Bronchial epithelial cell (primary cell): Measurements from ENCODE around the gene ECI1. TPM values are rescaled to one million over a fixed set of nuclear protein-coding genes. Genes with fewer than 3 reads are reported as not detected.
"Not testable (repeated sequence)": the region's sequence is repeated elsewhere in the genome, so short reads cannot be mapped to it uniquely, and the experiment has no call there.

ENCODE experiments used
- DNase-seq: peaks from one replicate; pipeline ENCODE4 v3.0.0-alpha.2; 2010; ENCODE audit warnings: low read depth
- FAIRE-seq: peaks from 2 replicates; lab custom pipeline; 2011; peaks lifted over from hg19 to GRCh38; lab: Jason Lieb, UNC
- H3K27me3 ChIP-seq: 2 replicates; pipeline ENCODE4 v1.5.1; 2011; ENCODE audit warnings: low read length; ENCODE audit not compliant: control insufficient read depth, insufficient read depth
- H3K36me3 ChIP-seq: 2 replicates; pipeline ENCODE4 v1.5.1; 2011; ENCODE audit warnings: low read length; ENCODE audit not compliant: control insufficient read depth, insufficient read depth
- H3K4me3 ChIP-seq: 2 replicates; pipeline ENCODE4 v1.5.1; 2011; ENCODE audit warnings: mild to moderate bottlenecking, low read depth, low read length, control low read depth
- total RNA-seq: library from RNA; depleted of rRNA; stranded (reverse); fragments of >200 nt; gene quantifications from 2 replicates; pipeline ENCODE4 v1.2.1, GENCODE V29; 2014
- TF ChIP-seq, protein P1 (sequence below): IDR thresholded peaks from 2 replicates; pipeline ENCODE4 v1.5.1; 2011; ENCODE audit warnings: mild to moderate bottlenecking, moderate library complexity, low read length, control low read depth, inconsistent platforms; ENCODE audit not compliant: insufficient read depth, severe bottlenecking

The ECI1 gene
- total RNA-seq, 1 donor from 2014 or later = 140 TPM

DNA sequence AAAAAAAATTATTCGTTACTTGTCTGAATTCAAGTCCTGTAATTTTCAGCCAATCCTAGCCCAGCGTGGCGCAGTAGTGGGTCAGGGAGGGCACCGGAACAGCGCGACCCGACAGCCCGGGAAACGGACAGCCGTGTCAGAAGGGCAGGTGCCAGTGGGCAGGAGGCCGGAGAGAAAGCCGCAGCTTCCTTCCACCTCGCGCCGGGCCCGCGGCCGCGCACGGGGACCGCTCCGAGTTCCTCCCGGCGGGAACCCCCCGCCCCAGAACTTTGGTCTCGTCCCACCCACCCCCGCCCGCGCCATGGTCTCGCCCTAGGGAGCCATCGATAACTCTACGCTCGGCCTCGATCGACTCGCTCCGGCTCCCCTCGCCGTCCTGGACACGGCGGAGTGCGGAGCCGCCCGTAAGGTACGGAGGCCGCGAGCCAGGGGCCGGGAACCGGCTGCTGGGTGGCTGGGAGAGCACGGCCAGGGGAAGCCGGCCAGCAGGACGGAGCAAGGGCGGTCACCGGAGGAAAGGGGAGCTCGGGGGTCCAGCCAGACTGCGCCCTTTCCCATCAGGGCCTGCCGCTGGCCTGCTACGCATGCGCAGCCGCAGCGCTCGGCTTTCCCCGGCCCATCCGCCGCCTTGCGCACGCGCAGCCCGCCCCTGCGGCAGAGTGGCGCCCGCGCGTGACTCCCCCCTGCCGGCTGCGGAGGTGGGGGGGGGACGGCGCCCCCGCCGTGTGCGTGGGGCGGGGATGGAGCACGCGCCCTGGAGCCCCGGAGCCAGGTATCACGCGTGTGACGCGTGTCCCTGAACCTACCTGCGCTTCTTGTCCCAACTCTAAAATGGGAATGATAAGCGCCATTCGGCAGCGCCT, 46.1 kb downstream of the ECI1 start, which contains the start of gene MLST8:
Gene MLST8, plus strand, starts transcription at position 351 of the 863 bp plus-strand sequence. CDS start 632 bp downstream, outside the sequence.
- DNase-seq (peak; percentile 51), FAIRE-seq (no peak)
- H3K36me3 ChIP-seq = peaks cover 15% of the 10 kb centered on the region
- H3K4me3 ChIP-seq = peak within 1 kb of the TSS; percentile 65
- no peaks in the 10 kb centered on the region for H3K27me3 ChIP-seq
- TF ChIP-seq, protein P1, sequence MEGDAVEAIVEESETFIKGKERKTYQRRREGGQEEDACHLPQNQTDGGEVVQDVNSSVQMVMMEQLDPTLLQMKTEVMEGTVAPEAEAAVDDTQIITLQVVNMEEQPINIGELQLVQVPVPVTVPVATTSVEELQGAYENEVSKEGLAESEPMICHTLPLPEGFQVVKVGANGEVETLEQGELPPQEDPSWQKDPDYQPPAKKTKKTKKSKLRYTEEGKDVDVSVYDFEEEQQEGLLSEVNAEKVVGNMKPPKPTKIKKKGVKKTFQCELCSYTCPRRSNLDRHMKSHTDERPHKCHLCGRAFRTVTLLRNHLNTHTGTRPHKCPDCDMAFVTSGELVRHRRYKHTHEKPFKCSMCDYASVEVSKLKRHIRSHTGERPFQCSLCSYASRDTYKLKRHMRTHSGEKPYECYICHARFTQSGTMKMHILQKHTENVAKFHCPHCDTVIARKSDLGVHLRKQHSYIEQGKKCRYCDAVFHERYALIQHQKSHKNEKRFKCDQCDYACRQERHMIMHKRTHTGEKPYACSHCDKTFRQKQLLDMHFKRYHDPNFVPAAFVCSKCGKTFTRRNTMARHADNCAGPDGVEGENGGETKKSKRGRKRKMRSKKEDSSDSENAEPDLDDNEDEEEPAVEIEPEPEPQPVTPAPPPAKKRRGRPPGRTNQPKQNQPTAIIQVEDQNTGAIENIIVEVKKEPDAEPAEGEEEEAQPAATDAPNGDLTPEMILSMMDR = peak; percentile 15

DNA sequence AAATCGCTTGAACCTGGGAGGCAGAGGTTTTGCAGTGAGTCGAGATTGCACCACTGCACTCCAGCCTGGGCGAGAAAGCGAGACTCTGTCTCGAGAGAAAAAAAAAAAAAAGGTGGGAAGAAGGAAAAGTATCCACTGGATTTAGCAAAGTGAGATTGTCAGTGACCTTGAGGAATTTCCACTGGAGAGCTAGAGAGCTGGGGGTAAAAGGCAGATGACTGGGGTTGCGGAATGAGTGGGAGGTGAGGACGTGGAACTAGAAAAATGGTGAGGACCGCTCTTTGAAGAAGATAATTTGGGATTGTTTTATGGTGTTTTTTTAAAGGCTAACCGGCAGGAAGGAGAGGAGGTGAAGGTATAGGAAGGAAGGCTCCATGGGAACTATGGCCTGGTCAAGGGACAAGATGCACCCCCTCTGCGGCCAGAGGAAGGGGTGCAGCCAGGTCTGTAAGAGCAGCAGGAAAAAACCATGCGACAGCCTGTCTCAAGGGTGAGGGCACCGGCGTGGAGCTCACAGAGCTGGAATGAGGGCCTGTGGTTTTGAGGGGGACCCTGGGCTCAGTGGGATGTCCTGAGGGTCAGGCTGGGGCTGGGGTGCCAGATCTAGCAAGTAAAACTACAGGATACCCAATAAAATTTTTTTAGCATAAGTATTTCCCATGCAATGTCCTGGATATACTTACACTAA, 46.8 kb downstream of the ECI1 start:
- Histone ChIP-seq H3K4me3 (peak overlapping the region; percentile 65), H3K36me3 (peaks cover 14% of the 10 kb centered on the region), H3K27me3 (no peaks in the 10 kb centered on the region)
- TF ChIP-seq, protein P1 = no peak
- FAIRE-seq (no peak), DNase-seq (no peak)

DNA sequence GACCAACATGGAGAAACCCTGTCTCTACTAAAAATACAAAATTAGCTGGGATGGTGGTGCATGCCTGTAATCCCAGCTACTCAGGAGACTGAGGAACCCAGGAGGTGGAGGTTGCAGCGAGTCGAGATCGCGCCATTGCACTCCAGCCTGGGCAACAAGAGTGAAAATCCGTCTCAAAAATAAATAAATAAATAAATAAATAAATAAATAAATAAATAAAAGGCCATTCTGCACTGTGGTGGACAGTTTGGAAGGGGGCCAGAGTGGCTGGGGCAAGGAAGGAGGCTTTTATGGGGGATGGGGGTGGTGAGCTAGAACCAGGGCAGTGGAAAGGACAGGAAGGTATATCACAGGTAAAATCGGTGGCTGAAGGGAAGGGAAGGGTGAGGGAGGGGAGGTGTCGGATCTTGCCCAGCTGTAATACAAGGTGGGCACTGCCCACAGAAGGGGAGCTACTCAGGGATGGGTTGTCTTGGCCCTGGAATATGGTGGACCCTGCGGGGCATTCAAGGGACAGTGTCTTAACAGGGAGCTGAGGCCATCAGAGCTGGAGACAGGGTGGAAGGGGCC, 48.2 kb downstream of the ECI1 start:
- not testable (repeated sequence) for DNase-seq, H3K27me3 ChIP-seq, FAIRE-seq, H3K4me3 ChIP-seq, H3K36me3 ChIP-seq

DNA sequence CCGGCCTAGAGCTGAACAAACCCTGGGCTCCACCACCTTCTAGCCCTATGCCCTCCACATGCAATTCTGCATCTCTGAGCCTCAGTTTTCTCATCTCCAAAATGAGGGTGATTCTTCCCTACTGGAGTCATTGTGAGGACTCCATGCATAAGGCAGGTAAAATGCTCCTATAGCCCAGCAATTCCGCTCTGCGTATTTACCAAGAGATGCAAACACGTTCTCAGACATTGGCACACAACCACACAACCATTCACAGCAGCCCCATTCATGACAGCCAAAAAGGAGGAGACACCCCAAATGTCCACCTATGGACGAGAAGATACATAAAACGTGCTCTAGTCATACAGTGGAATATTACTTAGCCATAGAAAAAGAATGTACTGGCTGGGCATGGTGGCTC, 51.1 kb downstream of the ECI1 start:
- Histone ChIP-seq H3K27me3 (peaks cover 3% of the 10 kb centered on the region), H3K4me3 (no peak overlapping the region), H3K36me3 (no peaks in the 10 kb centered on the region)
- FAIRE-seq = no peak
- TF ChIP-seq, protein P1 = no peak
- no peak for DNase-seq

DNA sequence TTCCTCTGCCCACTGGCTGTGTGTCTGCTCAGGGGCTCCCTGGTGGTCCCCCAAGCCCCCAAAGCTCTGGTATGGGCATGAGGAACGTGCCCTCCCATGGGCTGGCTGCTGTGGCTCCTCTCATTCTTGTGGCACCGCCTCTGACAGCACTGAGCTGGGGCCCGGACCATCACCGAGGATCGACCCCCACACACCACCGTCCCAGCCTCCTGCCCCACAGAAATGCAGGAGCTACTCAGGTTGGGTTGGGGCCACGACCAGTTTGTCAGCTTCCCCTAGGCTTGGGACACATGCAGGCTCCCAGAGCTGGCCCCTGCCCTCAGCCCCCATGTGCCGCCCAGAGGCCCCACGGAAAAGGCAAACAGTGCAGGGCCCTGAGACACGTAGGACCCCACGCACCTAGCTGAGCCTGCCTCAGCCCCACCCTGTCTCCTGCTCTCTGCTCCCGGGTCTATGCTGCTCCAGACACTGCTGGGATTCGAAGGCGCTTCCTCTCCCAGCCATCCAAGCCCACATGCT, 51.7 kb downstream of the ECI1 start:
- peaks cover 4% of the 10 kb centered on the region for H3K27me3 ChIP-seq
- FAIRE-seq (no peak), DNase-seq (no peak)
- H3K36me3 ChIP-seq = no peaks in the 10 kb centered on the region
- no peak overlapping the region for H3K4me3 ChIP-seq
- TF ChIP-seq, protein P1 = no peak

DNA sequence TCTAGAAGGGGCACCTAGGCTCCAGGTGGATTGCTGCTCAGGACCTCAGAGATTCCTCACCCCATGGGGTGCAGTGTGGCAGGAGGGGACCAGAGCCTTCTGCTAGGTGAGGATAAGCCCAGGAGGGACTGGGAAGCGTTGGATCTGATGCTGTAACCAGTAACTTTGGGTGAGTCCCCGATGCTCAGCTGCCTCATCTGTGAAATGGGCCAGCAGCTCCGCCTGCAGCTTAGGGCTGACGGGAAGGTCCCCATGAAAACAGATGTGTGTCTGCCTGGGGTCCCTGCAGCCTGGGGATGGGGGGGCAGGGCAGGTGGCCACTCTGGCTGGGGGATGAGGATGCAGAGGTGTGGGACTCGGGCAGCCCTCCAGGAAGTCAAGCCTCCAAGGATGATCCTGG, 52.3 kb downstream of the ECI1 start:
- FAIRE-seq = no peak
- peaks cover 4% of the 10 kb centered on the region for H3K27me3 ChIP-seq
- no peak overlapping the region for H3K4me3 ChIP-seq
- DNase-seq = no peak
- TF ChIP-seq, protein P1 = no peak
- H3K36me3 ChIP-seq = no peaks in the 10 kb centered on the region
